Lung (tissue), 12 donors: ENCODE data around the gene EME2. TPM values are rescaled to one million over a fixed set of nuclear protein-coding genes. Genes with fewer than 3 reads are reported as not detected.

ENCODE experiments used
- ATAC-seq: fragments of 200-7000 bp; cut with Tn5 transposase; one replicate; pipeline ENCODE4 v1.9.1; 2020; ENCODE audit warnings: moderate number of reproducible peaks; ENCODE audit not compliant: insufficient read depth, low FRiP score
- DNase-seq, 3 donors: peaks; one replicate each; pipeline ENCODE4 v3.0.0-alpha.2; 2013 to 2017
- H3K27ac ChIP-seq, 2 donors: one replicate each; pipeline ENCODE4 v1.5.1; 2013; ENCODE audit warnings: mild to moderate bottlenecking in 2 of 2, moderate library complexity in 2 of 2, control low read depth in 1 of 2, inconsistent platforms in 1 of 2, low read depth in 1 of 2, low read length in 1 of 2
- H3K27me3 ChIP-seq, 3 donors: one replicate each; pipeline ENCODE4 v1.5.1; 2013; ENCODE audit warnings: low read length in 2 of 3; ENCODE audit not compliant: control insufficient read depth in 3 of 3, insufficient read depth in 3 of 3
- H3K36me3 ChIP-seq, 4 donors: one replicate each; pipeline ENCODE4 v1.5.1; 2013; ENCODE audit warnings: low read length in 4 of 4, mild to moderate bottlenecking in 1 of 4, moderate library complexity in 1 of 4; ENCODE audit not compliant: control insufficient read depth in 4 of 4, insufficient read depth in 4 of 4
- H3K4me1 ChIP-seq, 5 donors: one replicate each; pipeline ENCODE4 v1.5.1; 2013; ENCODE audit warnings: low read length in 5 of 5, mild to moderate bottlenecking in 2 of 5, moderate library complexity in 1 of 5; ENCODE audit not compliant: control insufficient read depth in 5 of 5, insufficient read depth in 5 of 5
- H3K4me3 ChIP-seq: one replicate; pipeline ENCODE4 v1.5.1; 2013; ENCODE audit warnings: mild to moderate bottlenecking, control low read depth, moderate library complexity
- H3K9ac ChIP-seq, 2 donors: one replicate each; pipeline ENCODE4 v1.5.1; 2013; ENCODE audit warnings: low read length in 2 of 2, control low read depth in 1 of 2; ENCODE audit not compliant: insufficient read depth in 1 of 2
- H3K9me3 ChIP-seq, 4 donors: one replicate each; pipeline ENCODE4 v1.5.1; 2013; ENCODE audit warnings: low read length in 3 of 4, mild to moderate bottlenecking in 1 of 4, moderate library complexity in 1 of 4; ENCODE audit not compliant: control insufficient read depth in 4 of 4, insufficient read depth in 3 of 4
- CTCF ChIP-seq: IDR thresholded peaks from 2 replicates; pipeline ENCODE4 v1.5.1; 2012; ENCODE audit warnings: mild to moderate bottlenecking; ENCODE audit errors: control extremely low read depth, extremely low read depth
- WGBS, 2 donors: extraction: QIAGEN DNeasy Blood & Tissue Kit; methylation state at CpG; one replicate each; pipeline ENCODE4 v1.1.7; 2013; 5-methylcytosine and 5-hydroxymethylcytosine counted together
- polyA plus RNA-seq, 2 donors: library from polyadenylated mRNA; stranded (reverse); fragments of 200-250 nt; gene quantifications; one replicate each; pipeline ENCODE4 v1.2.1, GENCODE V29; 2013
- total RNA-seq, 2 donors: library from RNA; depleted of rRNA in 1 of 2; stranded (reverse); fragments of >200 nt in 1 of 2; gene quantifications; one replicate each; pipeline ENCODE4 v1.2.1, GENCODE V29; 2014 to 2021
- donor health status: control.
- donor health status: control.
- donor health status: Bipolar disorder and iron deficiency.
- donor health status: healthy.
- donor health status: DM: yes; HTN: yes; CAD: no.

EME2 gene
- total and polyA plus RNA-seq, 4 donors: 8.6 to 30.2 (median 9.8) TPM

- ATAC-seq (no peak), DNase-seq (no peak)
- 88 to 89% methylated on average over 31 to 34 of the region's 34 CpGs for WGBS, 2 donors
- H3K4me3 ChIP-seq: no peak overlapping the region
- H3K4me1 ChIP-seq: peaks cover 0 to 22% (median 3%) of the 10 kb centered on the region in 5 donors
- no peaks in the 10 kb centered on the region for H3K9me3 ChIP-seq
- H3K36me3 ChIP-seq: peaks cover 4 to 41% (median 13%) of the 10 kb centered on the region in 4 donors
- H3K9ac ChIP-seq: no peak overlapping the region
- no peaks in the 10 kb centered on the region for H3K27me3 ChIP-seq
- H3K27ac ChIP-seq: no peak overlapping the region
- TF ChIP-seq CTCF: no peak
These were observed 5.9 kb downstream of the EME2 start for GRCh38 chr16:1778200-1779179.

- no peak for TF ChIP-seq CTCF
- Histone ChIP-seq H3K9ac (no peak overlapping the region), H3K27ac (no peak overlapping the region), H3K4me1 (peaks cover 0 to 19% (median 6%) of the 10 kb centered on the region in 5 donors), H3K4me3 (no peak overlapping the region), H3K27me3 (no peaks in the 10 kb centered on the region), H3K36me3 (peaks cover 4 to 41% (median 13%) of the 10 kb centered on the region in 4 donors), H3K9me3 (no peaks in the 10 kb centered on the region)
- WGBS, 2 donors: 86 to 88% methylated on average over 8 of the region's 8 CpGs
- DNase-seq: no peak
- ATAC-seq: no peak
These were observed 6.7 kb downstream of the EME2 start for GRCh38 chr16:1779234-1779701.

GRCh38 chr16:1779741-1780676 lies 7.4 kb downstream of the EME2 start:
- H3K27me3 ChIP-seq: no peaks in the 10 kb centered on the region
- H3K9me3 ChIP-seq: no peaks in the 10 kb centered on the region
- ATAC-seq: no peak
- H3K36me3 ChIP-seq: peaks cover 4 to 41% (median 13%) of the 10 kb centered on the region in 4 donors
- H3K4me1 ChIP-seq: peaks cover 0 to 14% (median 6%) of the 10 kb centered on the region in 5 donors
- DNase-seq: no peak
- H3K4me3 ChIP-seq: no peak overlapping the region
- no peak overlapping the region for H3K27ac ChIP-seq
- H3K9ac ChIP-seq: no peak overlapping the region
- 84 to 87% methylated on average over 27 of the region's 27 CpGs for WGBS, 2 donors
- no peak for TF ChIP-seq CTCF
